HG03196 (cell line): ENCODE results near the gene MAK.
"Not testable (repeated sequence)": the region's sequence is repeated elsewhere in the genome, so short reads cannot be mapped to it uniquely, and the experiment has no call there.

ENCODE experiments used
- ATAC-seq: cut with Tn5 transposase; IDR thresholded peaks from one replicate; pipeline ENCODE4 v1.9.1; 2021; ENCODE audit not compliant: unreplicated experiment

Gene MAK

GRCh38 chr6:10792101-10792500 lies 46.2 kb downstream of the MAK start:
- ATAC-seq, result no peak

GRCh38 chr6:10791673-10792072 lies 46.7 kb downstream of the MAK start:
- ATAC-seq, result no peak

GRCh38 chr6:10779076-10779475 lies 59.3 kb downstream of the MAK start:
- ATAC-seq, result no peak

GRCh38 chr6:10778230-10778629 lies 60.1 kb downstream of the MAK start:
- no peak for ATAC-seq

GRCh38 chr6:10771371-10771894 lies 66.9 kb downstream of the MAK start:
- ATAC-seq, result no peak

GRCh38 chr6:10769419-10769818 lies 68.9 kb downstream of the MAK start:
- ATAC-seq, result no peak

- no peak for ATAC-seq
Measured at GRCh38 chr6:10763006-10763405, 75.3 kb downstream of the MAK start.

- ATAC-seq, result no peak
Measured at GRCh38 chr6:10759884-10760329, 78.4 kb downstream of the MAK start.

- no peak for ATAC-seq
Measured at GRCh38 chr6:10759312-10759839, 79.0 kb downstream of the MAK start.

- no peak for ATAC-seq
Measured at GRCh38 chr6:10756085-10756484, 82.3 kb downstream of the MAK start.

- not testable (repeated sequence) for ATAC-seq
Measured at GRCh38 chr6:10751757-10752156, 86.6 kb downstream of the MAK start.

- ATAC-seq, result not testable (repeated sequence)
Measured at GRCh38 chr6:10750568-10750967, 87.8 kb downstream of the MAK start.

- no peak for ATAC-seq
Measured at GRCh38 chr6:10749734-10750133, 88.6 kb downstream of the MAK start.

- peak; percentile 96 for ATAC-seq
Measured at GRCh38 chr6:10747251-10747972, 90.9 kb downstream of the MAK start, which contains the start of gene TMEM14B. TMEM14B (plus strand) TSS chr6:10747805; CDS start chr6:10749246, 1,441 bp downstream.

- ATAC-seq, result no peak
Measured at GRCh38 chr6:10746915-10747250, 91.5 kb downstream of the MAK start.

- ATAC-seq, result no peak
Measured at GRCh38 chr6:10745116-10745515, 93.2 kb downstream of the MAK start.

GRCh38 chr6:10743515-10743914 lies 94.8 kb downstream of the MAK start:
- no peak for ATAC-seq

GRCh38 chr6:10742251-10742650 lies 96.1 kb downstream of the MAK start:
- no peak for ATAC-seq

GRCh38 chr6:10741643-10742042 lies 96.7 kb downstream of the MAK start:
- ATAC-seq, result not testable (repeated sequence)

GRCh38 chr6:10740061-10740460 lies 98.3 kb downstream of the MAK start:
- no peak for ATAC-seq

GRCh38 chr6:10736731-10737130 lies 101.6 kb downstream of the MAK start:
- no peak for ATAC-seq

- ATAC-seq, result no peak
Measured at GRCh38 chr6:10733863-10734262, 104.5 kb downstream of the MAK start.
